Measurements from ENCODE around the gene TPPP3.

DNA sequence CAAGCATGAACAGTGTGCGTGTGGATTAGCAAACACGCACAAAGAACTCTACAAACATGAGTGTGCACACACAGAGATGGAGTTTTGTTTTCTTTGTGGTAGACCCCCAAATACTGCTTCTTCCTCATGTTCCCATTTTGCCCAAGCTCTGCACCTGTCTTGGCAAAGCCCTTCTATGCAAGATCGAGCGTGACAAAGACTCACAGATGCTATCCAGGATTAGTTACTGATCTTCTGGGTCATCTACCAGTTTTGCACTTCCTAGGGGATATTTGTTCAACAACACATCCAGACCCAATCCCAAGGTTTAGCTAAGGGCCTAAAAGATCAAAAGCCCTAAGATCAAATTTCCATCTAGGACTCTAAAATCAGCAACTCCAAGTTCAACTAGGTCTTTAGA lies 50.7 kb downstream of the TPPP3 start:
- TF ChIP-seq, protein P1, sequence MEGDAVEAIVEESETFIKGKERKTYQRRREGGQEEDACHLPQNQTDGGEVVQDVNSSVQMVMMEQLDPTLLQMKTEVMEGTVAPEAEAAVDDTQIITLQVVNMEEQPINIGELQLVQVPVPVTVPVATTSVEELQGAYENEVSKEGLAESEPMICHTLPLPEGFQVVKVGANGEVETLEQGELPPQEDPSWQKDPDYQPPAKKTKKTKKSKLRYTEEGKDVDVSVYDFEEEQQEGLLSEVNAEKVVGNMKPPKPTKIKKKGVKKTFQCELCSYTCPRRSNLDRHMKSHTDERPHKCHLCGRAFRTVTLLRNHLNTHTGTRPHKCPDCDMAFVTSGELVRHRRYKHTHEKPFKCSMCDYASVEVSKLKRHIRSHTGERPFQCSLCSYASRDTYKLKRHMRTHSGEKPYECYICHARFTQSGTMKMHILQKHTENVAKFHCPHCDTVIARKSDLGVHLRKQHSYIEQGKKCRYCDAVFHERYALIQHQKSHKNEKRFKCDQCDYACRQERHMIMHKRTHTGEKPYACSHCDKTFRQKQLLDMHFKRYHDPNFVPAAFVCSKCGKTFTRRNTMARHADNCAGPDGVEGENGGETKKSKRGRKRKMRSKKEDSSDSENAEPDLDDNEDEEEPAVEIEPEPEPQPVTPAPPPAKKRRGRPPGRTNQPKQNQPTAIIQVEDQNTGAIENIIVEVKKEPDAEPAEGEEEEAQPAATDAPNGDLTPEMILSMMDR (IDR thresholded peaks at IDR 0.05), result no peak
- no peak for TF ChIP-seq POLR2A (IDR thresholded peaks at IDR 0.05)

All from gastroesophageal sphincter (tissue), 3 donors.